HL-60 (cell line): ENCODE results near the gene GALNT9.

Experiments
- CTCF ChIP-seq: IDR thresholded peaks from one replicate; pipeline ENCODE4 v1.5.1; 2011; ENCODE audit warnings: low read length, control low read depth, inconsistent platforms; ENCODE audit not compliant: insufficient read depth
- POLR2AphosphoS5 ChIP-seq: IDR thresholded peaks from 2 replicates; pipeline ENCODE4 v1.6.1; 2012; ENCODE audit warnings: low read depth

DNA sequence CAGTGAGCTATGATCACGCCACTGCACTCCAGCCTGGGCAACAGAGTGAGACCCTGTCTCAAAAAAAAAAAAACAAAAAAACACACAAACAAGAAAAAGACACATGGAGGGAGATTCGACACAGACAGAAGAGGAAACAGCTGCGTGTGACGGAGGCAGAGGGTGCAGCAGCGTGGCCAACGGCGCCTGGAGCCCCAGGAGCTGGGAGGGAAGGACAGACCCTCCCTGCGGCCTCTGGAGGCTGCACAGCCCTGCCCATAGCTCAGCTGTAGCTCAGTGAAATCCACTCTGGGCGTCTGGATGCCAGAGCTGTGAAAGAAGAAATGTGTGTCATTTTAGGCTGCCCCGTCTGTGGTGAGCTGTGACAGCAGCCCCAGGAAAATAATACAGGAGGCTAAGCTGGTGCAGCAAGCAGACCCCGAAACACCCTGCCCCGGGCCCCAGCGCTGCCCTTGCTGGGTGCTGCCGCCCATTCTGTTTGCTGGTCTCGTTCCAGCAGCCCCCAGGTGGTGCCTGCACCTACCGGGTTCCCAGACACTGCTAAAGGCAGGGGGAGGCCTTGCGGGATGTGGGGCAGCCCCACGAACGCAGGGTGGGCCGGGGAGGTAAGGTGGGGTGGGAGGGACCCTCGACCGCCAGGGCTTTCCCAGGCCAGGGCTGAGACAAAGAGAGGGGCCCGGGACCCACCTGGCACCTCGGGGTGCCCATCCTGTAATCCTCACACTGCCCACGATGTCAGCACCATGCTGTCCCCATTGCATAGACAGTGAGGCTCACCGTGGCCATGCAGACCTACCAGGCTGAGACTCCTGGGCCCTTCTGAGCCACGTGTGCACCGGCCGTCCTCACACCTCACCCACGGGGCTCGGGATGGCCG, 21.2 kb downstream of the GALNT9 start:
- TF ChIP-seq CTCF (no peak), POLR2AphosphoS5 (no peak)
